Urinary bladder (tissue), 4 donors: ENCODE results near the gene CACNA2D3. TPM values are rescaled to one million over a fixed set of nuclear protein-coding genes. Genes with fewer than 3 reads are reported as not detected.

ENCODE experiments used
- DNase-seq: peaks from one replicate; pipeline ENCODE4 v3.0.0-alpha.2; 2015; ENCODE audit errors: extremely low spot score
- H3K27ac ChIP-seq: one replicate; pipeline ENCODE4 v1.5.1; 2013; ENCODE audit warnings: low read depth, mild to moderate bottlenecking, moderate library complexity
- H3K36me3 ChIP-seq: one replicate; pipeline ENCODE4 v1.6.1; 2013; ENCODE audit warnings: mild to moderate bottlenecking, moderate library complexity; ENCODE audit not compliant: insufficient read depth
- H3K4me1 ChIP-seq: one replicate; pipeline ENCODE4 v1.6.1; 2013; ENCODE audit warnings: mild to moderate bottlenecking, moderate library complexity; ENCODE audit not compliant: insufficient read depth
- H3K4me3 ChIP-seq: one replicate; pipeline ENCODE4 v1.5.1; 2013; ENCODE audit warnings: low read depth, low read length
- WGBS: extraction: QIAGEN DNeasy Blood & Tissue Kit; methylation state at CpG from one replicate; pipeline ENCODE4 v1.1.7; 2013; 5-methylcytosine and 5-hydroxymethylcytosine counted together
- polyA plus RNA-seq: library from polyadenylated mRNA; stranded (reverse); fragments of 200-250 nt; gene quantifications from one replicate; pipeline ENCODE4 v1.2.3, GENCODE V29; 2013
- total RNA-seq: library from RNA; depleted of rRNA; stranded (reverse); fragments of >200 nt; gene quantifications from one replicate; pipeline ENCODE4 v1.2.3, GENCODE V29; 2014
- donor health status: healthy with polysubstance abuse.
- donor health status: healthy.

The CACNA2D3 gene
- total and polyA plus RNA-seq, 2 donors = 0.57 to 1.7 TPM

DNA sequence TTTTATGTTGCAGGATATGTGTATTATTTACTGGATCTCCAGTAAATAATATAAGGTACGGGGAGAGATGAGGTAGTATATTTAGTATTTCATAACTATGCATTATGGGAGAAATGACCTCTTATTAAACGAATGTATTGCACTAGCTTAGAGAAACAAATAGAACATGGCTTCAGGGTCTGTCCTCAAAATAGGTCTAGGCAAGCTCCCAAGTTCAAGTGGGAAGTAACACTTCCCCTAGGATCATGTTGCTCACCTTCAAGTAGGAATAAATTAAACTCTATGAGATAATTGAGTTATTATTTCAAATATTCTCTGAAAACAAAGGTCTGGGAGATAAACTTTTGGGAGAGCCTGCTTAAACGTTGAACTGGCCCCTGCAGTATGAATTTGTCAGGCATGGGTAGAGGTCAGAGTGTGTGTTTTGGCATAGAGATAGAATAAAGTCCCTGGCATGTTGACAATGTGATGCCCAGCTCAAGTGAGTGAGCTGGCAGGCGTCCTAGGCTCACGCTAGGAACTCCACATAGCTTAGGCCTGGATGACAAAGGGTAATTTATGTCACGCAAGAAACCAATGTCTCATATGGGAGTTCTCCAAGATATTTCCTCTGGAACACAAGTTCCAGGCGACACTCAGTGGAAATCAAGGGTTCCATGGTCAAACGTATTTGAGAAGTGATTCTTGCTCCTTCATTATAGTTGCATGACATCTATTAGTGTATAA is 236.8 kb downstream of the CACNA2D3 start:
- Histone ChIP-seq H3K4me3 (no peak overlapping the region), H3K36me3 (no peaks in the 10 kb centered on the region), H3K27ac (no peak overlapping the region), H3K4me1 (no peaks in the 10 kb centered on the region)
- WGBS = 79% methylated on average over 8 of the region's 8 CpGs
- DNase-seq = no peak

DNA sequence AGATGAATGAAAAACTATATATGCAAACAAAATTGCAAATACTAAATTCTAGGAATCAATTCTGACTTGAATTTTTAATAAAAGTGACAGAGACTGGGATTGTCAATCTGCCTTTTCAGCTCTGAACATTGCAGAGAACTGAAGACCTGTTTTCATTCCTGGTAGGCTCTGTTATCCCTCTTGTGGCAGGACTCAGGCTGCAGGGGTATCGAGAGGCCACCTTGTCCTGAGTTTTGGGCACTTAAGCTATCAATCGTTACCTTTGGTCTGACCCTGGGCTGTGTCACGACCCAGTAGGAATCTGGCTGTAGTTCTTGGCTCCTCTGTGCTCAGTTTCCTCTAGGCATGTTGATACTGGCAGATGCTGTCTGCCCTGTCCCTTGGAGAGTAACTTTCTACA is 238.0 kb downstream of the CACNA2D3 start:
- Histone ChIP-seq H3K36me3 (no peaks in the 10 kb centered on the region), H3K27ac (no peak overlapping the region), H3K4me3 (no peak overlapping the region), H3K4me1 (no peaks in the 10 kb centered on the region)
- DNase-seq = no peak
- 53% methylated on average over 3 of the region's 3 CpGs for WGBS

GRCh38 chr3:54361746-54362283 is 239.5 kb downstream of the CACNA2D3 start:
- Histone ChIP-seq H3K36me3 (no peaks in the 10 kb centered on the region), H3K27ac (no peak overlapping the region), H3K4me1 (no peaks in the 10 kb centered on the region), H3K4me3 (no peak overlapping the region)
- WGBS = 85% methylated on average over 7 of the region's 7 CpGs
- no peak for DNase-seq

DNA sequence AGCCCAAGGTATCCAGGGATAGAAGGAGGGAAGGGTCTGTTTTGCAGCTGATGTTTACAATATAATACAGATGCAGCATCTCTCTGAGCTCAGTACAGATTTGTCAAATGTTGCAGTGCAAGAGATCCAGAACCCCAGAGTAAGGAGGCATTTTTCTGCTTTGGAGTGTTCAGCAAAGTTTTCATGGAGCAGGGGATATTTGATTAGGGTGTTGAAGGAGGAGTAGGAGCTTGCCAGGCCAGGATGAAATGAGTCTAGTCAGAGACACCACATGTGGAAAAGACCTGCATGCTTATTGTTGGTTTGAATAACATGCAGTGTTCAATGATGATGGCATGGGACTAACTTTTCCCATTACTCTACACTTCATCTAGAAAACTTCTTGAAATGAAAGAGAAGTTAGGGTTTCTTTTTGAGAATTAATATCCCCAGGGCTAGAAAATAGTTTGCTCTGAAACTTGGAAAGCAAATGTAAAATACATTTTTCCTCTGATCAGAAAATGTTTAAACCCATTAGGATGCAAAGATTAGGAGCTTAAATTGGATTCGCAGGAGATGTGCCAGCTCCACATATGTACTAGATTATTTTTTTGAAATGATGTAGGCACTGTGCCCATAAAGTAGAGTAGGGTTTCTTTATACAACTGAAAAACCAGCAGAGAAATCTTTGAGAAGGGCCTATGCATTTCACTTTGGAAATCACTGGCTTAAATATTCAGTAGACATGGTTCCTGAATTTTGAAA is 243.8 kb downstream of the CACNA2D3 start:
- no peak overlapping the region for H3K27ac ChIP-seq
- H3K36me3 ChIP-seq = no peaks in the 10 kb centered on the region
- H3K4me1 ChIP-seq = no peaks in the 10 kb centered on the region
- WGBS = 48% methylated on average over 1 of the region's 1 CpG
- H3K4me3 ChIP-seq = no peak overlapping the region
- no peak for DNase-seq

DNA sequence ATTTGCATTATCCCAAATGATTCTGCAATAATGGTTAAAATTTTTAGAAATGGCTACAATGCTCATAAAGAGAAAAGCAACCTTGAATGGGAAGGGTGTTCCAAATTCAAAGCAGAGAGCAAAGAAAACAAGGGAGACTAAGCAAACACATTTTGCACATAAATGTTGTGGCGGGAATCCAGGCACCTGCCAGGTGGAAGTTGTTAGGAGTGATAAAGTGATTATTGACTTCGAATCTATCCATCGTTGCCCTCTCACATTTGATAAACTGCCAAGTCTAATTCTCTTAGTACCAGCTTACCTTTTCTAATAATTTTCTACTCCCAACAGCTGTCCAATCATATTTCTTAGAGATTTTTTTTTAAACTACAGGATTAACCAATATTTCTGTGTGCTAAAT is 244.5 kb downstream of the CACNA2D3 start:
- H3K4me1 ChIP-seq = no peaks in the 10 kb centered on the region
- no peak overlapping the region for H3K27ac ChIP-seq
- no peaks in the 10 kb centered on the region for H3K36me3 ChIP-seq
- no peak overlapping the region for H3K4me3 ChIP-seq
- WGBS = 55% methylated on average over 3 of the region's 3 CpGs
- DNase-seq = no peak

DNA sequence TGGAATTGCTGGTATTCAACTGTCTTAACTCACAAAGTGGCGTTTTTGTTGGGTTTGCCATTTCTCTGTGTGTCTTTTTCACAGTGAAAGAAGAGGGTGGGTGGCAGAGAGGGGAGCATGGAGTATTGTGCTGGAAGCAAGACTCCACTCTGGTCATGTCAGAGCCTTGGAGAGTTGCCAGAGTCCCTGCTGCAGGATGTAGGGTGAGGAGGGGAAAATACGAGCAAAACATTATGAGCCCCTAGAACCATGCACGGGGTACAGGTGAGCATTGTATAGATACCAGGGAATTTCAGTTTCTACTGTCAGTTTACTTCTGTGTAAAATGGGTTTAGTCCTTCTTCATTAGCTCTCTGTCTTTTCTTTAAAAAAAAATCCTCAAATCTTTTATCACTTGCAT is 249.9 kb downstream of the CACNA2D3 start:
- no peak for DNase-seq

DNA sequence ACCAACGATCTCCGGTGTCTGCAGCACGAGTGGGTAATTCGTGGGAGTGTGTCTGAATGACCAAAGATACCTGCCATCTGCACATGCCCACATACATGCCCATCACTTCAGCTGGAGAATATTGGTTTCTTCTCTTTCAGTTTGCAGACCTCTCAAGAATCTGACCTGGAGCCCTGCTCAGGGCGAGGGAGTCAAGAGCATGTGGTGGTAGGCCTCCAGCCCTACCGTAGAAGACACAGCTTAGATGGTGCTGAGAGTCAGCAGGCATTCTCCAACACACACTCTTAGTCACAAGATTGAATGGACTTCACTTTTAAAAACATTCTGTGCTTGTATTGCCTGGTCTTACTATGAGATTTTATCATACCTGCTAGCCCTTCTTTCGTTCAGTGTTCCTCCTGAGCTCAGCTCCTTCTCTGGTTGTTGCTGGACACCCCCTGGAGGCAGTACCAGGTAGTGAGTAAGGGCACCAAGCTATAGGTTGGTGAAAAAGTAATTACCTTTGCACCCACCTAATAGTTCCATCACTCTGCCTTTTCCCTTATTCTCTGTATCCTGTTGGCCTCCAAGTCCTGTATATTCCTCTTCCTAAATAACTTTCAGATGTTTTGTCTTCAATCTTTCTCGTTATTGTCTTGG is 252.0 kb downstream of the CACNA2D3 start:
- DNase-seq = no peak
- no peak overlapping the region for H3K27ac ChIP-seq
- no peaks in the 10 kb centered on the region for H3K4me1 ChIP-seq
- H3K4me3 ChIP-seq = no peak overlapping the region
- WGBS = 73% methylated on average over 8 of the region's 8 CpGs
- no peaks in the 10 kb centered on the region for H3K36me3 ChIP-seq

More for the DNA sequence above, 249.9 kb downstream of the CACNA2D3 start:
- Histone ChIP-seq H3K27ac (no peak overlapping the region), H3K4me1 (no peaks in the 10 kb centered on the region), H3K4me3 (no peak overlapping the region), H3K36me3 (no peaks in the 10 kb centered on the region)
- WGBS = 43% methylated on average over 3 of the region's 3 CpGs

DNA sequence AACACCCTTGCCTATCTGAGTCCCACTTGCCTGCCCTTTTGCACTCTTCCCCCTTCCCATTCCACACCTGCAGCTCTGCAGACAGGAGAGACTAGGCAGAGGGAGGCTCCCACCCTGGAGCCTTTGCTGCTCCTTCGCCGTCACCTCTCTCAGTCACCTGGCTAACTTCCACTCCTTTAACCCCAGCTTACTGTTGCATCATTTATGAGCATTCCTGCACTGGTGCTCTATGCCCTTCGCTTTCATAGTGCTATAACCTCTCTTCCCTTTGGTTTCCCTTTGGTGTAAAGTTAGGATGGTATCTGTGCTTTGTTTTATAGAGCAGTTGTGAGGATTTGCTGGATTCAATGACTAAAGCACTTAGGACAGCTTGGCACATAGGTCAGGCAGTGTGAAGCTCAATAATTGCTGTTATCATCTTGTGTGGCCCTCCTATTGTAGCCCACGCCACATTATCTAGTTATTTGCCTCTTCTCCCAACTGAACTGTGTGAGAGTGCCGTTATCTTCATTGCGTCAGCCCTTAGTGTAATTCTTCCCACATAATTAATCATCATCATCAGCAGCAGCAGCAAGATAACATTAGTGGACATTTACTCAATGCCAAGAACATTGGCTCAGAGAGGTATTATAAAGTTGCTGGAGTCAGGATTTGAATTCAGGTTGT is 253.9 kb downstream of the CACNA2D3 start:
- Histone ChIP-seq H3K4me3 (no peak overlapping the region), H3K27ac (no peak overlapping the region), H3K36me3 (no peaks in the 10 kb centered on the region), H3K4me1 (no peaks in the 10 kb centered on the region)
- 42% methylated on average over 6 of the region's 6 CpGs for WGBS
- no peak for DNase-seq

- 56% methylated on average over 4 of the region's 4 CpGs for WGBS
- no peak overlapping the region for H3K27ac ChIP-seq
- DNase-seq = no peak
- H3K4me1 ChIP-seq = no peaks in the 10 kb centered on the region
- H3K36me3 ChIP-seq = no peaks in the 10 kb centered on the region
- no peak overlapping the region for H3K4me3 ChIP-seq
Observed at GRCh38 chr3:54376939-54377578, 254.7 kb downstream of the CACNA2D3 start.

DNA sequence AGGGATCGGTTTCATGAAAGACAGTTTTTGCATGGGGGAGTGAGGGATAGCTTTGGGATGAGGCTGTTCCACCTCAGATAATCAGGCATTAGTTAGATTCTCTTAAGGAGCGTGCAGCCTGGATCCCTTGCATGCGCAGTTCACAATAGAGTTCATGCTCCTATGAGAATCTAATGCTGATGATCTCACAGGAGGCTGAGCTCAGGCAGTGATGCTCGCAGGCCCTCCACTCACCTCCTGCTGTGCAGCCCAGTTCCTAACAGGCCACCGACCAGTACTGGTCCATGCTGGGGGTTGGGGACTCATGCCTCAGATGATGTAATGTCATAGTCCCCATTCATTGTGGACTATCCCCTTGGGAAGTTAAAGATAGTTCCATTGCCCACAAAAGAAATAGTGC is 255.8 kb downstream of the CACNA2D3 start:
- Histone ChIP-seq H3K4me1 (no peaks in the 10 kb centered on the region), H3K36me3 (no peaks in the 10 kb centered on the region), H3K4me3 (no peak overlapping the region), H3K27ac (no peak overlapping the region)
- no peak for DNase-seq
- 89% methylated on average over 5 of the region's 5 CpGs for WGBS

DNA sequence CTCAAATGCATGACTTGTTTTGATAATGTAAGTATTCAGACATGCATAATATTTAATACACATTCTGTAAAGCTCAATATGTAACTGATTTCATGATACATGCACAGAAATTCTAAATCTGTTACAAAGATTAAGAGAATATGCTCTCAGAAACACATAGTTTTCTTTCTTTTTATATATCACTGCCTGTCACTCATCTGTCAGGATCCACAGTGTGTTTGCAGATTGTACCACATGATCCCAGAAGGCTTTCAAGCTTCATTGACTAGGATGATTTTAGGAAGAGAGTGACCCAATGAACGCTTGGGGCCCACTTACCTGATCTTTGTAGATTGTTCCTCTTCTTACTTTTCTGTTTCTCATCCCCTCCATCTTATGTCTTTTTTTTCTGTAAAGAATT is 261.9 kb downstream of the CACNA2D3 start:
- Histone ChIP-seq H3K27ac (no peak overlapping the region), H3K4me1 (no peaks in the 10 kb centered on the region), H3K36me3 (no peaks in the 10 kb centered on the region), H3K4me3 (no peak overlapping the region)
- no peak for DNase-seq
- 78% methylated on average over 1 of the region's 1 CpG for WGBS

DNA sequence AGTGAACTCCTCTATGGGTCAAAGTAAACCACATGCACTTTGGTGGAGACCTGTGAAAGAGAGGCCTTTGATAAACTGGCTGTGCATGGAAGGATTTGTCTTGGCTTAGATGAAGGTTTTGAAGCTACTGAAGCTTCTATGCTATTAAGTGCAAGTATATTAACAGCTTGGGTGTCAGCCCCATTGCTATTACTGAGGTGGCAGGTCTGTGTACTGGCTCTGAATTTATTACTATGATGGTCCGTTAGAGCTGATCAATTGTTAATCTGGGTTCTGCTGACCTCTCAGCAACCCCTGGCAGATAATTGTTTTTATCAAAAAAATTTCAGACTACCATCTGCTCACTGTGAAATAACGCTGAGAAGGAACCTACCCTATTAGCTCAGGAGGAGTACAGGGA is 268.2 kb downstream of the CACNA2D3 start:
- 60% methylated on average over 2 of the region's 2 CpGs for WGBS
- no peaks in the 10 kb centered on the region for H3K4me1 ChIP-seq
- no peak overlapping the region for H3K4me3 ChIP-seq
- DNase-seq = no peak
- H3K27ac ChIP-seq = no peak overlapping the region
- H3K36me3 ChIP-seq = no peaks in the 10 kb centered on the region

DNA sequence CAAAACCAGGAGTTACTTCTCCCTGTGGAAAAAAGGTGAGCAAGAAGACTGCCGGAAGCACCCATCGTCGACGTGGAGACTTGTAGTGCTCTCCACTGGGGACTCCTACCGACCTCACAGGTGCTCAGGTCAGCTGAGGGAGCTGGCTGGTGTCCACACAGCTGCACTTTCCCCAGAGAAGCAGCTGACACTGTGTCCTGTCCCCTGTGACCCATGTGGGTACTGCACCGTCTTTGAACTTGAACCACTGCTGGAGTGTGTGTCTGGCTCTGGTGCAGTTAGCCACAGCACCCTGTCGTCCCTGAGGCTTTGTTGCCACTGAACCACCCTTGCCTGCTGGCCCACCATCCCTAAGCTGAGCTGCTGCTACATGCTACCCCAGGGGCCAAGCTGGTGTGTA is 270.8 kb downstream of the CACNA2D3 start:
- WGBS = 77% methylated on average over 7 of the region's 7 CpGs

More for the DNA sequence above, 270.8 kb downstream of the CACNA2D3 start:
- H3K4me3 ChIP-seq = no peak overlapping the region
- H3K4me1 ChIP-seq = no peaks in the 10 kb centered on the region
- no peak overlapping the region for H3K27ac ChIP-seq
- no peaks in the 10 kb centered on the region for H3K36me3 ChIP-seq
- no peak for DNase-seq
